ENCODE measurements around the gene ROR2. TPM values are rescaled to one million over a fixed set of nuclear protein-coding genes. Genes with fewer than 3 reads are reported as not detected.

Gene ROR2
- total and polyA plus RNA-seq, 2 of the 13 experiments (the other 11 are each of a cell fraction or from before 2014, with no cell fraction given) = not detected

DNA sequence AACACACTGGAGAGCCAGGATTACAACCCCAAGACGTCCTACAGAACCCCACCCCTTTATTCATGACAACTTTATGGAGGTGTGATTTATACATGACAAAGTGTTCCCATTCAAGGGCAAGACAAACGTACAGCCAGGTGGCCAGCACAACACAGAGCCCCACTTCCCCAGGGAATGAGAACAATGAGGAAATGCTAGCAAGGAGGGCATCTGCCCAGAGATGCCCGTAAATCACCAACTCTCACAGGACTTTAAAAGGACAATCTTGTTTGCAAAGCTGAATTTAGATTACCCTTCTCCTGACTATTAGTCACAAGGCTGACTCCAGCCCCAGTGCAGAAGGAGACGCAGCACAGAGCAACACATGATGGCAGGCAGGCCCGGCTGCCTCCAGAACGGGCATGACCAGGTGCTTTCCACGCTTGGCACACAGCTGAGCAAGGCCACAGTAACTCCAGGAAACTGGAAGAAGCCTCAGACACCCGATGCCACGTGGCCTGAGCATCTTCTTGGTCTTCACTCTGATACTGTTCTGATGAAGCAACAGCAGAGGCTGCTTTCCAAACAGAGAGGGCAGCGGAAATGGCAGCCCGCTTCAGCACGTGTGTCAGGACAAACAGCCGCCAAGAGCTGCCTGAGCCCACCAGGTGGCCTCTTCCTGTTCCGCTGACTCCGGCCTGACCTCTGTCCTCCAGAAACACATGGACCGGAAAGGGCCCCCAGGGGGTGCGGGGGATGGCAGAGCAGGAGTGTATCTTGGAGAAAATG lies 51.4 kb downstream of the ROR2 start (continued):
- TF ChIP-seq SKI (IDR thresholded peaks at IDR 0.05; ENCODE audit: partially characterized antibody) (no peak), TAF1 (CRISPR knock-in tag; IDR thresholded peaks at IDR 0.05) (no peak), ZNF607 (CRISPR knock-in tag; IDR thresholded peaks at IDR 0.05; ENCODE audit: borderline replicate concordance) (no peak), ZIK1 (CRISPR knock-in tag; IDR thresholded peaks at IDR 0.05; ENCODE audit: borderline replicate concordance, low read depth) (no peak), REL (CRISPR knock-in tag; conservative IDR thresholded peaks at IDR 0.05) (no peak), MEF2D (CRISPR knock-in tag; IDR thresholded peaks at IDR 0.05) (no peak), NFE2L1 (CRISPR knock-in tag; IDR thresholded peaks at IDR 0.05; ENCODE audit: borderline replicate concordance) (no peak), CEBPG (CRISPR knock-in tag; IDR thresholded peaks at IDR 0.05) (peak; percentile 43; the same call in 1 of the 2 replicates), PAX8 (CRISPR knock-in tag; IDR thresholded peaks at IDR 0.05; ENCODE audit: borderline replicate concordance) (no peak), ZSCAN20 (CRISPR knock-in tag; IDR thresholded peaks at IDR 0.05; ENCODE audit: borderline replicate concordance) (no peak), ZNF841 (CRISPR knock-in tag; IDR thresholded peaks at IDR 0.05; ENCODE audit: borderline replicate concordance) (no peak), ZNF232 (CRISPR knock-in tag; IDR thresholded peaks at IDR 0.05; ENCODE audit: borderline replicate concordance) (no peak), TBL1XR1 (IDR thresholded peaks at IDR 0.05; ENCODE audit: borderline replicate concordance, low read length, partially characterized antibody) (no peak), RBM22 (optimal IDR thresholded peaks at IDR 0.05; ENCODE audit: low read length) (no peak), TRIM24 (CRISPR knock-in tag; IDR thresholded peaks at IDR 0.05) (no peak)
- TF ChIP-seq, protein P1, sequence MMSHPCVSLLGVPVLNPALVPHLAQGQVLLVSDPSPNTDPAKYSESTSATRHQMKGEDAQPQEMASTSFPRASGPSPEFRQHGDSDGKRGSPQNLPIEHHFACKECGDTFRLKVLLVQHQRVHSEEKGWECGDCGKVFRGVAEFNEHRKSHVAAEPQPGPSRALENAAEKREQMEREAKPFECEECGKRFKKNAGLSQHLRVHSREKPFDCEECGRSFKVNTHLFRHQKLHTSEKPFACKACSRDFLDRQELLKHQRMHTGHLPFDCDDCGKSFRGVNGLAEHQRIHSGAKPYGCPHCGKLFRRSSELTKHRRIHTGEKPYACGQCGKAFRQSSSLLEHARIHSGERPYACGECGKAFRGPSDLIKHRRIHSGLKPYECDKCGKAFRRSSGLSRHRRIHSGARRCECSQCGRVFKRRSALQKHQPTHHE (CRISPR knock-in tag; IDR thresholded peaks at IDR 0.05; ENCODE audit: borderline replicate concordance) = no peak
- TF ChIP-seq, protein P2, sequence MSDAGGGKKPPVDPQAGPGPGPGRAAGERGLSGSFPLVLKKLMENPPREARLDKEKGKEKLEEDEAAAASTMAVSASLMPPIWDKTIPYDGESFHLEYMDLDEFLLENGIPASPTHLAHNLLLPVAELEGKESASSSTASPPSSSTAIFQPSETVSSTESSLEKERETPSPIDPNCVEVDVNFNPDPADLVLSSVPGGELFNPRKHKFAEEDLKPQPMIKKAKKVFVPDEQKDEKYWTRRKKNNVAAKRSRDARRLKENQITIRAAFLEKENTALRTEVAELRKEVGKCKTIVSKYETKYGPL (CRISPR knock-in tag; IDR thresholded peaks at IDR 0.05) = no peak
- TF ChIP-seq, protein P3, sequence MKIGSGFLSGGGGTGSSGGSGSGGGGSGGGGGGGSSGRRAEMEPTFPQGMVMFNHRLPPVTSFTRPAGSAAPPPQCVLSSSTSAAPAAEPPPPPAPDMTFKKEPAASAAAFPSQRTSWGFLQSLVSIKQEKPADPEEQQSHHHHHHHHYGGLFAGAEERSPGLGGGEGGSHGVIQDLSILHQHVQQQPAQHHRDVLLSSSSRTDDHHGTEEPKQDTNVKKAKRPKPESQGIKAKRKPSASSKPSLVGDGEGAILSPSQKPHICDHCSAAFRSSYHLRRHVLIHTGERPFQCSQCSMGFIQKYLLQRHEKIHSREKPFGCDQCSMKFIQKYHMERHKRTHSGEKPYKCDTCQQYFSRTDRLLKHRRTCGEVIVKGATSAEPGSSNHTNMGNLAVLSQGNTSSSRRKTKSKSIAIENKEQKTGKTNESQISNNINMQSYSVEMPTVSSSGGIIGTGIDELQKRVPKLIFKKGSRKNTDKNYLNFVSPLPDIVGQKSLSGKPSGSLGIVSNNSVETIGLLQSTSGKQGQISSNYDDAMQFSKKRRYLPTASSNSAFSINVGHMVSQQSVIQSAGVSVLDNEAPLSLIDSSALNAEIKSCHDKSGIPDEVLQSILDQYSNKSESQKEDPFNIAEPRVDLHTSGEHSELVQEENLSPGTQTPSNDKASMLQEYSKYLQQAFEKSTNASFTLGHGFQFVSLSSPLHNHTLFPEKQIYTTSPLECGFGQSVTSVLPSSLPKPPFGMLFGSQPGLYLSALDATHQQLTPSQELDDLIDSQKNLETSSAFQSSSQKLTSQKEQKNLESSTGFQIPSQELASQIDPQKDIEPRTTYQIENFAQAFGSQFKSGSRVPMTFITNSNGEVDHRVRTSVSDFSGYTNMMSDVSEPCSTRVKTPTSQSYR (CRISPR knock-in tag; IDR thresholded peaks at IDR 0.05; ENCODE audit: borderline replicate concordance) = no peak
